ENCODE data around the gene SLC4A4.
"Not testable (repeated sequence)": the region's sequence is repeated elsewhere in the genome, so short reads cannot be mapped to it uniquely, and the experiment has no call there.

SLC4A4 gene

GRCh38 chr4:71408961-71409360 lies 70.1 kb downstream of the SLC4A4 start:
- DNase-seq (ENCODE audit: low read depth in 2 of 3, low spot score in 1 of 3), result not testable (repeated sequence)

- DNase-seq (ENCODE audit: low read depth in 2 of 3, low spot score in 1 of 3), result no peak
These were observed 73.2 kb downstream of the SLC4A4 start for GRCh38 chr4:71411981-71412380.

GRCh38 chr4:71415491-71415890 lies 76.7 kb downstream of the SLC4A4 start:
- no peak for DNase-seq (ENCODE audit: low read depth in 2 of 3, low spot score in 1 of 3)

- no peak for DNase-seq (ENCODE audit: low read depth in 2 of 3, low spot score in 1 of 3)
These were observed 78.3 kb downstream of the SLC4A4 start for GRCh38 chr4:71417150-71417549.

GRCh38 chr4:71426381-71427042 lies 87.7 kb downstream of the SLC4A4 start:
- no peak for DNase-seq (ENCODE audit: low read depth in 2 of 3, low spot score in 1 of 3)

GRCh38 chr4:71429106-71429505 lies 90.3 kb downstream of the SLC4A4 start:
- DNase-seq (ENCODE audit: low read depth in 2 of 3, low spot score in 1 of 3), result no peak

GRCh38 chr4:71429962-71430361 lies 91.1 kb downstream of the SLC4A4 start:
- no peak for DNase-seq (ENCODE audit: low read depth in 2 of 3, low spot score in 1 of 3)

- no peak for DNase-seq (ENCODE audit: low read depth in 2 of 3, low spot score in 1 of 3)
These were observed 91.8 kb downstream of the SLC4A4 start for GRCh38 chr4:71430609-71431008.

- no peak for DNase-seq (ENCODE audit: low read depth in 2 of 3, low spot score in 1 of 3)
These were observed 101.8 kb downstream of the SLC4A4 start for GRCh38 chr4:71440612-71441011.

- no peak for DNase-seq (ENCODE audit: low read depth in 2 of 3, low spot score in 1 of 3)
These were observed 102.7 kb downstream of the SLC4A4 start for GRCh38 chr4:71441186-71442169.

- DNase-seq (ENCODE audit: low read depth in 2 of 3, low spot score in 1 of 3), result no peak
These were observed 103.5 kb downstream of the SLC4A4 start for GRCh38 chr4:71442336-71442735.

GRCh38 chr4:71444395-71444794 lies 105.6 kb downstream of the SLC4A4 start:
- no peak for DNase-seq (ENCODE audit: low read depth in 2 of 3, low spot score in 1 of 3)

GRCh38 chr4:71445811-71446210 lies 107.0 kb downstream of the SLC4A4 start:
- no peak for DNase-seq (ENCODE audit: low read depth in 2 of 3, low spot score in 1 of 3)

GRCh38 chr4:71446479-71447081 lies 107.8 kb downstream of the SLC4A4 start:
- DNase-seq (ENCODE audit: low read depth in 2 of 3, low spot score in 1 of 3), result no peak

GRCh38 chr4:71449040-71449439 lies 110.2 kb downstream of the SLC4A4 start:
- DNase-seq (ENCODE audit: low read depth in 2 of 3, low spot score in 1 of 3), result no peak

- no peak for DNase-seq (ENCODE audit: low read depth in 2 of 3, low spot score in 1 of 3)
These were observed 111.1 kb downstream of the SLC4A4 start for GRCh38 chr4:71449878-71450277.

- no peak for DNase-seq (ENCODE audit: low read depth in 2 of 3, low spot score in 1 of 3)
These were observed 114.7 kb downstream of the SLC4A4 start for GRCh38 chr4:71453531-71453930.

GRCh38 chr4:71456841-71457240 lies 118.0 kb downstream of the SLC4A4 start:
- DNase-seq (ENCODE audit: low read depth in 2 of 3, low spot score in 1 of 3), result no peak

GRCh38 chr4:71460371-71460770 lies 121.6 kb downstream of the SLC4A4 start:
- no peak for DNase-seq (ENCODE audit: low read depth in 2 of 3, low spot score in 1 of 3)

GRCh38 chr4:71461422-71461821 lies 122.6 kb downstream of the SLC4A4 start:
- no peak for DNase-seq (ENCODE audit: low read depth in 2 of 3, low spot score in 1 of 3)

- no peak for DNase-seq (ENCODE audit: low read depth in 2 of 3, low spot score in 1 of 3)
These were observed 128.0 kb downstream of the SLC4A4 start for GRCh38 chr4:71466775-71467174.
